Chondrocyte (in vitro differentiated cells): Measurements from ENCODE around the gene KCNH8. TPM values are rescaled to one million over a fixed set of nuclear protein-coding genes. Genes with fewer than 3 reads are reported as not detected.
A peak's percentile ranks its signal among the peaks of the same experiment; 100 is the strongest.

Experiments used
- DNase-seq: peaks from one replicate; pipeline ENCODE4 v3.0.0; 2021; ENCODE audit warnings: mixed read lengths, low spot score
- H3K27ac Mint-ChIP-seq: one replicate; pipeline ENCODE4 v1.8.0; 2021; ENCODE audit warnings: mild to moderate bottlenecking, moderate library complexity, mixed read lengths; ENCODE audit not compliant: unreplicated experiment
- H3K27me3 Mint-ChIP-seq: 2 replicates; pipeline ENCODE4 v1.8.0; 2021; ENCODE audit warnings: low read depth, mixed read lengths
- H3K36me3 Mint-ChIP-seq: 2 replicates; pipeline ENCODE4 v1.8.0; 2021; ENCODE audit warnings: low read depth, mixed read lengths
- H3K4me1 Mint-ChIP-seq: 2 replicates; pipeline ENCODE4 v1.8.0; 2021; ENCODE audit warnings: low read depth, mild to moderate bottlenecking, mixed read lengths
- H3K4me3 Mint-ChIP-seq: one replicate; pipeline ENCODE4 v1.8.0; 2021; ENCODE audit warnings: mild to moderate bottlenecking, moderate library complexity, mixed read lengths; ENCODE audit not compliant: unreplicated experiment
- H3K9me3 Mint-ChIP-seq: 2 replicates; pipeline ENCODE4 v1.8.0; 2021; ENCODE audit warnings: low read depth, mixed read lengths
- total RNA-seq: library from RNA; stranded (reverse); gene quantifications from 3 replicates; pipeline ENCODE4 v1.2.1, GENCODE V29; 2021
- TF ChIP-seq, protein P1 (sequence below): fragments of 200-600 bp; sonication (generic); IDR thresholded peaks from 2 replicates; pipeline ENCODE4 v1.5.0; 2021; ENCODE audit warnings: antibody characterized with exemption, mild to moderate bottlenecking, moderate library complexity

Gene KCNH8
- total RNA-seq, 1 donor from 2014 or later = not detected

DNA sequence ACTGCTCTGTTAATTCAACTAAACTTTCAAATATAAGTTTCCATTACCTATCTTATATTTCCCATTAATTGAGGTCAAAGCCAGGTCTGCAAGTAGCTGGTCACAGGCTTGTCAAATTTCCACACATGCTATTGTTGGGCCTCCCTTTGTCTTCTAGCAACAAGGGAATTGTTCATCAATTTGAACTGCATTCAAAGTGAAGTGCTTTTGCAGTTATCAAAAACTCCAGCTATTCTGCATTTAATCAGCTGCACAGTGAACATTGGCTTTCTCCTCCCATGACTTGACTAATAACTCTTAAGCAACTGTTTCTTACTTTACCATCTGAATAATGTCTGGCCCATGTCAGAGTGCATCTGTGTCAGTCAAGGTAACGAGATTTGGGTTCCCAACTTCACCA lies 198.4 kb downstream of the KCNH8 start:
- no peaks in the 10 kb centered on the region for H3K9me3 Mint-ChIP-seq
- no peaks in the 10 kb centered on the region for H3K36me3 Mint-ChIP-seq
- H3K4me3 Mint-ChIP-seq = no peak overlapping the region
- TF ChIP-seq, protein P1, sequence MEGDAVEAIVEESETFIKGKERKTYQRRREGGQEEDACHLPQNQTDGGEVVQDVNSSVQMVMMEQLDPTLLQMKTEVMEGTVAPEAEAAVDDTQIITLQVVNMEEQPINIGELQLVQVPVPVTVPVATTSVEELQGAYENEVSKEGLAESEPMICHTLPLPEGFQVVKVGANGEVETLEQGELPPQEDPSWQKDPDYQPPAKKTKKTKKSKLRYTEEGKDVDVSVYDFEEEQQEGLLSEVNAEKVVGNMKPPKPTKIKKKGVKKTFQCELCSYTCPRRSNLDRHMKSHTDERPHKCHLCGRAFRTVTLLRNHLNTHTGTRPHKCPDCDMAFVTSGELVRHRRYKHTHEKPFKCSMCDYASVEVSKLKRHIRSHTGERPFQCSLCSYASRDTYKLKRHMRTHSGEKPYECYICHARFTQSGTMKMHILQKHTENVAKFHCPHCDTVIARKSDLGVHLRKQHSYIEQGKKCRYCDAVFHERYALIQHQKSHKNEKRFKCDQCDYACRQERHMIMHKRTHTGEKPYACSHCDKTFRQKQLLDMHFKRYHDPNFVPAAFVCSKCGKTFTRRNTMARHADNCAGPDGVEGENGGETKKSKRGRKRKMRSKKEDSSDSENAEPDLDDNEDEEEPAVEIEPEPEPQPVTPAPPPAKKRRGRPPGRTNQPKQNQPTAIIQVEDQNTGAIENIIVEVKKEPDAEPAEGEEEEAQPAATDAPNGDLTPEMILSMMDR = no peak
- no peak for DNase-seq
- peaks cover 25% of the 10 kb centered on the region for H3K27me3 Mint-ChIP-seq
- no peaks in the 10 kb centered on the region for H3K4me1 Mint-ChIP-seq
- no peak overlapping the region for H3K27ac Mint-ChIP-seq

DNA sequence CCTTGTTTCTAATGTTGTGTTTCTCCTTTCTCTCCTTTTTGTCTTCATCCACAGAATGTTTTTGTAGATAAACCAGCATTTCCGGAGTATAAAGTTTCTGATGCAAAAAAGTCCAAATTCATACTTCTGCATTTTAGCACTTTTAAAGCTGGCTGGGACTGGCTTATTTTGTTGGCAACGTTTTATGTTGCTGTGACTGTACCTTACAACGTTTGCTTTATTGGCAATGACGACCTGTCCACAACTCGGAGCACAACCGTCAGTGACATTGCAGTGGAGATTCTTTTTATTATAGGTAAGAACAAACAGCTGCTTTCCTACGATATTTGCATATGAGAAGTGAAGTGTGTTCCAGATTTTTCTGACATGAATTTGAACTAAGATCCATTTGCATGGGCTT lies 199.4 kb downstream of the KCNH8 start:
- H3K27ac Mint-ChIP-seq = no peak overlapping the region
- no peaks in the 10 kb centered on the region for H3K9me3 Mint-ChIP-seq
- peaks cover 28% of the 10 kb centered on the region for H3K27me3 Mint-ChIP-seq
- no peak for DNase-seq
- H3K4me3 Mint-ChIP-seq = no peak overlapping the region
- no peaks in the 10 kb centered on the region for H3K4me1 Mint-ChIP-seq
- no peaks in the 10 kb centered on the region for H3K36me3 Mint-ChIP-seq
- TF ChIP-seq, protein P1 = no peak

DNA sequence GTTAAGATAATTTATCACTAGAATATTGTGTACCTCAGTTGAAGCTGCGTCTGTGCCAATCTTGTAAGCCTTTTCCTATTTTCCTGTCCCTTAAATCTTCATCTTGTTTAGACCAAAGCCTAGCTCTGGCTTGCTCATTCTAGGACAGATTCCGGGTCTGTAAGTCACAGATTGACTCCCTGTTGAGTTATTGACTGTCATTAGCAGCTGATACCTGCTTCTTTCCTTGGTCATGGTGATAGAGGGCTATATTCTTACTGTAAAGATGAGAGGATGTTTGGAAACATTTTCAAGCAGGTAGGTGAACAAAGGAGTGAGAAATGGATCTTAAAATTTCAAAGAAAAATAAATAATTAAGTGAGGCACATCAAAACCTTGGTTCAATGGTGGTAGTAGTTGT lies 200.2 kb downstream of the KCNH8 start:
- H3K36me3 Mint-ChIP-seq = no peaks in the 10 kb centered on the region
- no peak for DNase-seq
- TF ChIP-seq, protein P1 = no peak
- no peaks in the 10 kb centered on the region for H3K9me3 Mint-ChIP-seq
- peaks cover 30% of the 10 kb centered on the region for H3K27me3 Mint-ChIP-seq
- H3K4me1 Mint-ChIP-seq = no peaks in the 10 kb centered on the region
- no peak overlapping the region for H3K27ac Mint-ChIP-seq
- no peak overlapping the region for H3K4me3 Mint-ChIP-seq

DNA sequence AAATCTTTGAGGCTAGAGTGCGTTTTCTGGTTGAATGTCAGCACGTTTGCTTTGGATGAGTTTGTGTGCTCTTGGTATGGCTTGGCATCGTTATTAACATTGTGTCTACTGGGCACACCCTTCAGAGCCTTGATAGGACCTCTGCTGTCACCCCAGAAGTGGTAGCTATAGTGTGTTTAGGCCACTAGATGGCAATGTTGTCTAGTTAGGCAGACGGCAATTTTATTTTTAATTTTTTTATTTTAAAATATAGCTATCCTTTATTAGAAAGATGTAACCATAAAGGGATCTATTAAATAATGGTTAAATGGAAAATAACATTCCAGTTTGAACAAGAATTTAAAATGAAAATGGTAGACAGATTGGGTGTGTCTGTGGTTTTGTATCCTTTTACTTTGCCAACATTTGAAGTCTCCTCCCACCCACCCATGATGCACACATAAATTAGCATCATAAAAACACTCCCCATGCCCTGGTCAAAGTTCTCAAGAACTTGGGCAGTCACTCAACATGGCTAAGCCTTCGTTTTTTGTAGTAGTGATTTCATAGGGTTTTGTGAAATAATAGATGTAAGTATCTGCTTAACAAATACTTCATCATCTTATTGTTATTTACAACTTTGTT lies 200.7 kb downstream of the KCNH8 start:
- no peaks in the 10 kb centered on the region for H3K4me1 Mint-ChIP-seq
- H3K27ac Mint-ChIP-seq = no peak overlapping the region

DNA sequence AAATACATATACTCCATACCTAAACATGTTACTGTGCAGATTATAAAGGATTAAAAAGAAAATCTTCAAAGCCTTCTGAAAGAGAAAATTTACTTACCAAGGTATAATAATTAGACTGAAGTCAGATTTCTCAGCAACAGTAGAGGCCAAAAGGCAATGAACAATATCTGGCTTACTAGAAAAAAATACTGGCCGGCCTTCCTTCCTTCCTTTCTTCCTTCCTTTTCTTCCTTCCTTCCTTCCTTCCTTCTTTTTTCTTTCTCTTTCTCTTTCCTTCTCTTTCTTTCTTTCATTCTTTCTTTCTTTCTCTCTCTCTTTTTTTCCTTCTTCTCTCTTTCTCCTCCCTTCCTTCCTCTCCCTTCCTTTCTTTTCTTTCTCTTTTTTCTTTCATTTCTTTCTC lies 209.6 kb downstream of the KCNH8 start:
- Mint-ChIP-seq H3K9me3 (peaks cover 4% of the 10 kb centered on the region), H3K27me3 (peaks cover 2% of the 10 kb centered on the region), H3K27ac (no peak overlapping the region), H3K36me3 (no peaks in the 10 kb centered on the region), H3K4me3 (no peak overlapping the region), H3K4me1 (no peaks in the 10 kb centered on the region)
- TF ChIP-seq, protein P1 = no peak
- DNase-seq = no peak

More for the DNA sequence above, 200.7 kb downstream of the KCNH8 start:
- H3K9me3 Mint-ChIP-seq = peaks cover 3% of the 10 kb centered on the region
- H3K36me3 Mint-ChIP-seq = no peaks in the 10 kb centered on the region
- H3K4me3 Mint-ChIP-seq = no peak overlapping the region
- TF ChIP-seq, protein P1 = peak; percentile 83
- no peak for DNase-seq
- peaks cover 30% of the 10 kb centered on the region for H3K27me3 Mint-ChIP-seq
